Colonic mucosa (tissue), 4 donors: ENCODE results near the gene MPP3. TPM values are rescaled to one million over a fixed set of nuclear protein-coding genes. Genes with fewer than 3 reads are reported as not detected.

Source experiments
- DNase-seq: peaks from one replicate; pipeline ENCODE4 v3.0.0-alpha.2; 2020
- H3K27ac ChIP-seq: fragments of 200-600 bp; one replicate; pipeline ENCODE4 v1.8.0; 2021
- H3K27me3 ChIP-seq: fragments of 200-600 bp; one replicate; pipeline ENCODE4 v1.8.0; 2021
- H3K36me3 ChIP-seq: fragments of 200-600 bp; one replicate; pipeline ENCODE4 v1.8.0; 2021
- H3K4me1 ChIP-seq: fragments of 200-600 bp; one replicate; pipeline ENCODE4 v1.8.0; 2021; ENCODE audit warnings: mild to moderate bottlenecking
- H3K4me3 ChIP-seq: fragments of 200-600 bp; one replicate; pipeline ENCODE4 v1.8.0; 2021
- H3K9ac ChIP-seq, 2 donors: one replicate each; pipeline ENCODE4 v1.7.0; 2013; ENCODE audit warnings: control low read depth in 2 of 2, low read depth in 2 of 2, low read length in 2 of 2
- H3K9me3 ChIP-seq: fragments of 200-600 bp; one replicate; pipeline ENCODE4 v1.8.0; 2021
- CTCF ChIP-seq: fragments of 200-600 bp; IDR thresholded peaks from one replicate; pipeline ENCODE4 v1.8.0; 2022; ENCODE audit warnings: antibody characterized with exemption, mild to moderate bottlenecking
- intact Hi-C: fragments of 100-400 bp; cut with DNase I; formaldehyde crosslinking; loops from one replicate; pipeline ENCODE4 v1.14.1; 2022
- total RNA-seq, 2 donors: library from RNA; stranded (reverse); fragmentation: NEBNext Ultra II Directional in 1 of 2; extraction: Animal tissue kit (Norgen Biotek cat#: 25700) in 1 of 2; gene quantifications; one replicate each; pipeline ENCODE4 v1.2.1, GENCODE V29; 2021
- donor health status: healthy.
- donor health status: DM: no; HTN: no; CAD: no.
- donor health status: DM: no; HTN: no; CAD: no.

Gene MPP3
- total RNA-seq, 2 donors from 2014 or later: 1.9 to 3.1 TPM

DNA sequence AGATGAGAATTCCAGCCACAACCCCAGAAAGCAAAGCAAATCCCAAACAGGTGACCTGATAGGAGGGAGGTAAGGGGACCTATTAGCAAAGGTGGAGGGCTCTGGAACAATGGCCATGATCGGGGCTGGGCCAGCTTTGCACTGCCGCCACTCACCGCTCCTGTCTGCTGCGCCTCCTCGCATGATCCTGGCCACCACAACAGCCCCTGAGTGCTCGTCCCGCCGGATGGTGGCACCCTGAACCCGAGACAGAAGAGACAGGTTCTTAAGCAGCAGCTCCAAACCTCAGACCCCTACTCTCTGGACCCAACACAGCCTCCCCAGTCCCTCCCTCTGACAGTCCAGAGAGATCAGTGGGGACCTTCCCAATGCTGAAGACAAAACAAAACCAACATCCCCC is 5.3 kb downstream of the MPP3 start:
- Histone ChIP-seq H3K4me3 (no peak overlapping the region), H3K9ac (no peak overlapping the region), H3K36me3 (no peaks in the 10 kb centered on the region), H3K27ac (no peak overlapping the region), H3K9me3 (no peaks in the 10 kb centered on the region), H3K4me1 (no peaks in the 10 kb centered on the region), H3K27me3 (no peaks in the 10 kb centered on the region)
- DNase-seq: no peak
- intact Hi-C loops: no loop called here
- no peak for TF ChIP-seq CTCF

DNA sequence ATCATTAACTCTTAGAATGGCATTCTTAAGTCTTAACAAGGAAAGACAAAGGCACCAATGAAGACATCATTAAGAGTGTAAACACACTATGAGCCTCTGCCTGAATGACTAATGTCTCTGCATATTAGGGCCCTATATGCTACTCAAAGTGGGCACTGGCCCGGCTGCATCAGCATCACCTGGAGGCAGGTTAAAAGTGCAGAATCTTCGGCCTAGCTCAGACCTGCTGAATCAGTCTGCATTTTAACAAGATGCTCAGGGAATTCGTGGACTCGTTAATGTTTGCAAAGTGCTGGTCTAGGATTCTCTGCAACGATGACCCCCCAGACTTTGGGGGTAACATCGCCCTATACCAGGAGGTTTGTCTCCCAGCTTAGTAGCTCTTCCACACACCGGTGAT is 6.7 kb downstream of the MPP3 start:
- no peak for DNase-seq
- H3K27me3 ChIP-seq: no peaks in the 10 kb centered on the region
- no peak for TF ChIP-seq CTCF
- H3K36me3 ChIP-seq: no peaks in the 10 kb centered on the region
- intact Hi-C loops: no loop called here
- H3K4me1 ChIP-seq: no peaks in the 10 kb centered on the region
- H3K9ac ChIP-seq: no peak overlapping the region
- H3K9me3 ChIP-seq: no peaks in the 10 kb centered on the region
- H3K27ac ChIP-seq: no peak overlapping the region
- H3K4me3 ChIP-seq: no peak overlapping the region

DNA sequence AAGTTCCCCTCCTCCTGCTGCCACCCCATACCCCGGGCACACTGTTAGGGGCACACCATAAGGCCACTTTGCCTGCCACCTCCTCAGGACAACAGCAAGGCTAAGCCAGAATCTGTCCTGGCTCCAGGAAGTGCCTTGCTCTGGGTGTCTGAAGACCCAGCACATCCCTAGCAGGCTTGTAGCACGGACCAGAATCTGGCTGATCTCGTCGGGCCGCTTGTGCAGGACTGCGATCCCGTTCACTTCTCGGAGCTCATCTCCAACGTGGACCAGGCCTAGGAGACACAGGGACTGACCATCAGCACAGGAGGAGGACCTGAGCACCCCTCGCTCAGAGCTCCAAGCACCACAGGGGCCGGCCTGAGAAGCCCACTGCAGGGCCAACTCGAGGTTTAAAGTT is 7.4 kb downstream of the MPP3 start:
- DNase-seq: no peak
- Histone ChIP-seq H3K36me3 (no peaks in the 10 kb centered on the region), H3K9ac (no peak overlapping the region), H3K27ac (no peak overlapping the region), H3K4me1 (no peaks in the 10 kb centered on the region), H3K9me3 (no peaks in the 10 kb centered on the region), H3K27me3 (no peaks in the 10 kb centered on the region), H3K4me3 (no peak overlapping the region)
- TF ChIP-seq CTCF: no peak
- intact Hi-C loops: no loop called here

DNA sequence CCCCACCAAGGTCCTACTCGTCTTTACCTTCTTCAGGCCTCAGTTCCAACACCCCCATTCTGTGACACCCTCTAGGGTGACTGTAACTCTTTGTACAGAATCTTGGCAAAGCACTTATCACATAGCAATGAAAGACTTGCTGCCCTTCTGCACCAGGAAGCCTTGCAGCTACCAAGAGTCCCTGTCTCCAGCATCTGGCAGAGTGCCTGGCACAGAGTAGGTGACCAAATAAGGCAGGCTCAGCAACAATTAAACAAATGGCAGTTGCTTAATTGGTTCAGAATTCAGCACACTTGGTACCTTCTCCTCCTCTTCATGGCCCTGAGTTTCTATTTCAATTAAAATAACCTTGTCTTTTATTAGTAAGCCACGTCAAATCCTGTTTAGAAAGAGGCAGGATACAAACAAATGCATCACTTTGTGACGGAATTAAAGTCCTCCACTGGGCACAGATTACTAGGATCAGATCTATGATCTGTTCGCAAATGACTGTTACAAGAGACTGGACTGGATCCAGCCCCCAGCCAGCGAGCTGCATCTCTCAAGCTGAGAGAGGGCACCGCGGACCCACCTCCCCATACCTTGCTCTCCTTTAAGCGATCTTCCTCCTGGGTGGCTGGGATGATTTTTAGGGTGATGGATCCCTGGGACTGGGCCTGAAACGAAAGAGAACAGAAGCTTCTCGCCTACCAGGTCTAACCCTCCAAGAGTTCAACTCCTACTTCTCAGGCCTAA is 9.4 kb downstream of the MPP3 start:
- H3K4me3 ChIP-seq: no peak overlapping the region
- H3K4me1 ChIP-seq: no peaks in the 10 kb centered on the region
- intact Hi-C loops: no loop called here
- DNase-seq: peak; percentile 37
- H3K27me3 ChIP-seq: no peaks in the 10 kb centered on the region
- H3K9me3 ChIP-seq: no peaks in the 10 kb centered on the region
- TF ChIP-seq CTCF: no peak
- no peak overlapping the region for H3K27ac ChIP-seq
- no peaks in the 10 kb centered on the region for H3K36me3 ChIP-seq
- H3K9ac ChIP-seq: no peak overlapping the region

DNA sequence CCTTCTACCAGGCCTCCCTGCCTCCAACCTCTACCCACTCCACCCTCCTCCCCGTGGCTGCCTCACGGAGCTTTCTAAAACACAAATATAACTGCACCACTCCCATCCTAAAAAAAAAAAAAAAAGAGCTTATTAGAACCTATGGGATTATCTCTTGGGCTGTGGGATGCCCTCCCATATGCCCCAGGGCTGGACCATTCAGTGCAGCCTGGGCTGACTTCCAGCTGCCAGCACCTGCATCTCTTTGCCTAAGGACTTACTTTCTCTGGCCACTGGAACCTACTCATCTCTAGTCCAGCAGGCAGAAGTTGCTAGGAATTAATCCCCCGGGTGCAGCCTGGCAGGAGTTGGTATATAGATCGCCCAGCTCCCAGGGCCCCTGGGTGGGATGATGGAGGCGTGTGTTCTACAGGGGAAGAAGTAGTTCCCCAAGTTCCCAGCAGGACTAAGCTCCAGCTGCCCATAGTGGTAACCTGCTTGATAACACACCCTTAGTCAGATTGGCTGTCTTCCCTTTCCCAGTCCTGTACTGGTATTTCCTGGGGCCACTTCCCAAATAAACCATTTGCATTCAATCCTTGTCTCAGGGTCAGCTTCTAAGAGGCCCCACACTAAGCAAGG is 10.3 kb downstream of the MPP3 start:
- Histone ChIP-seq H3K27me3 (no peaks in the 10 kb centered on the region), H3K36me3 (no peaks in the 10 kb centered on the region), H3K27ac (no peak overlapping the region), H3K9ac (no peak overlapping the region), H3K4me3 (no peak overlapping the region), H3K9me3 (no peaks in the 10 kb centered on the region), H3K4me1 (no peaks in the 10 kb centered on the region)
- no peak for TF ChIP-seq CTCF
- intact Hi-C loops: no loop called here
- no peak for DNase-seq
